PC-9 (cell line): ENCODE data around the gene ZBTB34. TPM values are rescaled to one million over a fixed set of nuclear protein-coding genes. Genes with fewer than 3 reads are reported as not detected.

Experiments
- BruUV-seq: library from RNA; stranded (reverse); fragments of 400-500 nt; replicated peaks from 2 replicates; lab custom pipeline; 2021; lab: Mats Ljungman, UMichigan
- CTCF ChIA-PET: fragments of 300-600 bp; sonication (Branson Sonifier 250); formaldehyde crosslinking; loops from one replicate; lab custom pipeline; 2022; ENCODE audit warnings: antibody characterized with exemption; lab: Charles Lee
- POLR2A ChIA-PET: fragments of 300-600 bp; sonication (Branson Sonifier 250); formaldehyde crosslinking; loops from one replicate; lab custom pipeline; 2022; ENCODE audit warnings: antibody characterized with exemption; ENCODE audit not compliant: unreplicated experiment; lab: Charles Lee
- DNase-seq, 2 experiments: peaks; one replicate each; pipeline versions ENCODE4 v3.0.0 to v3.0.0-alpha.2; 2015 to 2022; ENCODE audit warnings: mixed read lengths in 1 of 2
- H2AFZ ChIP-seq: fragments of 200-600 bp; sonication (generic); 2 replicates; pipeline ENCODE4 v1.8.1; 2017; ENCODE audit warnings: antibody characterized with exemption
- H3F3A ChIP-seq: fragments of 200-600 bp; sonication (generic); 2 replicates; pipeline ENCODE4 v1.8.1; 2017; ENCODE audit warnings: antibody characterized with exemption, mild to moderate bottlenecking, low read depth; ENCODE audit not compliant: insufficient read depth
- H3K27ac ChIP-seq: fragments of 200-600 bp; sonication (generic); 2 replicates; pipeline ENCODE4 v1.6.1; 2016; ENCODE audit warnings: mixed run types
- H3K27me3 ChIP-seq: fragments of 200-600 bp; sonication (generic); 2 replicates; pipeline ENCODE4 v1.6.1; 2016; ENCODE audit warnings: low read depth, mixed run types; ENCODE audit not compliant: insufficient read depth
- H3K36me3 ChIP-seq: fragments of 200-600 bp; sonication (generic); 2 replicates; pipeline ENCODE4 v1.6.1; 2016; ENCODE audit warnings: low read depth, mixed run types
- H3K4me1 ChIP-seq: fragments of 200-600 bp; sonication (generic); replicated peaks from 2 replicates; pipeline ENCODE4 v1.6.1; 2016; ENCODE audit warnings: mixed run types; ENCODE audit not compliant: insufficient read depth
- H3K4me2 ChIP-seq: fragments of 200-600 bp; sonication (generic); 2 replicates; pipeline ENCODE4 v1.6.1; 2017; ENCODE audit warnings: mixed run types
- H3K4me3 ChIP-seq: fragments of 200-600 bp; sonication (generic); 2 replicates; pipeline ENCODE4 v1.6.1; 2016; ENCODE audit warnings: mixed run types
- H3K79me2 ChIP-seq: fragments of 200-600 bp; sonication (generic); 2 replicates; pipeline ENCODE4 v1.6.1; 2017; ENCODE audit warnings: low read depth, mixed run types
- H3K9me2 ChIP-seq: fragments of 200-600 bp; sonication (generic); 2 replicates; pipeline ENCODE4 v1.8.1; 2017; ENCODE audit warnings: mild to moderate bottlenecking; ENCODE audit not compliant: insufficient read depth
- H3K9me3 ChIP-seq: fragments of 200-600 bp; sonication (generic); 2 replicates; pipeline ENCODE4 v1.8.1; 2016; ENCODE audit warnings: low read depth; ENCODE audit not compliant: insufficient read depth
- H4K20me1 ChIP-seq: fragments of 200-600 bp; sonication (generic); 2 replicates; pipeline ENCODE4 v1.8.1; 2017; ENCODE audit not compliant: insufficient read depth
- CTCF ChIP-seq: fragments of 200-600 bp; sonication (generic); conservative IDR thresholded peaks from 2 replicates; pipeline ENCODE4 v1.6.1; 2017; ENCODE audit warnings: mixed run types, antibody characterized with exemption, mild to moderate bottlenecking, moderate library complexity
- EZH2 ChIP-seq: fragments of 200-600 bp; sonication (generic); IDR thresholded peaks from 2 replicates; pipeline ENCODE4 v1.8.0; 2017; ENCODE audit warnings: antibody characterized with exemption, low read depth
- intact Hi-C: fragments of 100-400 bp; cut with micrococcal nuclease; formaldehyde crosslinking; loops from one replicate; pipeline ENCODE4 v1.10.0; 2022; ENCODE audit not compliant: unreplicated experiment
- total RNA-seq: library from RNA; stranded (reverse); gene quantifications from 2 replicates; pipeline ENCODE4 v1.2.3, GENCODE V29; 2021

Gene ZBTB34
- total RNA-seq, 1 experiment from 2014 or later: 9.0 TPM

GRCh38 chr9:126885131-126885641 is 24.7 kb downstream of the ZBTB34 start:
- Histone ChIP-seq H3K4me2 (no peak overlapping the region), H2AFZ (no peak overlapping the region), H4K20me1 (no peaks in the 10 kb centered on the region; the same call in 1 of the 2 replicates), H3K4me1 (no peaks in the 10 kb centered on the region), H3K79me2 (no peaks in the 10 kb centered on the region), H3K27me3 (no peaks in the 10 kb centered on the region), H3K36me3 (no peaks in the 10 kb centered on the region), H3K4me3 (no peak overlapping the region), H3K9me2 (no peaks in the 10 kb centered on the region), H3K27ac (no peak overlapping the region), H3F3A (no peaks in the 10 kb centered on the region), H3K9me3 (no peaks in the 10 kb centered on the region)
- ChIA-PET CTCF (no interaction called here), POLR2A (no interaction called here)
- BruUV-seq: no TSS peak
- TF ChIP-seq EZH2 (no peak), CTCF (no peak)
- intact Hi-C loops: no loop called here
- no peak for DNase-seq

GRCh38 chr9:126886034-126886822 is 25.8 kb downstream of the ZBTB34 start:
- no peaks in the 10 kb centered on the region; the same call in 1 of the 2 replicates for H4K20me1 ChIP-seq
- H3K36me3 ChIP-seq: no peaks in the 10 kb centered on the region
- H3K4me3 ChIP-seq: no peak overlapping the region
- H3K27me3 ChIP-seq: no peaks in the 10 kb centered on the region
- no peaks in the 10 kb centered on the region for H3K4me1 ChIP-seq
- no peaks in the 10 kb centered on the region for H3K79me2 ChIP-seq
- H2AFZ ChIP-seq: no peak overlapping the region
- H3K27ac ChIP-seq: no peak overlapping the region
- H3K4me2 ChIP-seq: no peak overlapping the region
- H3K9me2 ChIP-seq: no peaks in the 10 kb centered on the region
- intact Hi-C loops: no loop called here
- CTCF ChIA-PET: no interaction called here
- no peak for DNase-seq
- H3K9me3 ChIP-seq: no peaks in the 10 kb centered on the region
- no peaks in the 10 kb centered on the region for H3F3A ChIP-seq
- no TSS peak for BruUV-seq
- TF ChIP-seq EZH2 (no peak), CTCF (no peak)
- POLR2A ChIA-PET: no interaction called here

GRCh38 chr9:126886897-126887296 is 26.5 kb downstream of the ZBTB34 start:
- Histone ChIP-seq H3K4me3 (no peak overlapping the region), H3K9me2 (no peaks in the 10 kb centered on the region), H3K27ac (no peak overlapping the region), H4K20me1 (no peaks in the 10 kb centered on the region; the same call in 1 of the 2 replicates), H3K9me3 (no peaks in the 10 kb centered on the region), H3K27me3 (no peaks in the 10 kb centered on the region), H2AFZ (no peak overlapping the region), H3K79me2 (no peaks in the 10 kb centered on the region), H3F3A (no peaks in the 10 kb centered on the region), H3K36me3 (no peaks in the 10 kb centered on the region), H3K4me1 (peaks cover 6% of the 10 kb centered on the region), H3K4me2 (no peak overlapping the region)
- BruUV-seq: no TSS peak
- POLR2A ChIA-PET: no interaction called here
- no peak for TF ChIP-seq CTCF
- TF ChIP-seq EZH2: no peak
- intact Hi-C loops: no loop called here
- DNase-seq: no peak
- CTCF ChIA-PET: no interaction called here
